ENCODE results near the gene FOXP1.

FOXP1 gene

DNA sequence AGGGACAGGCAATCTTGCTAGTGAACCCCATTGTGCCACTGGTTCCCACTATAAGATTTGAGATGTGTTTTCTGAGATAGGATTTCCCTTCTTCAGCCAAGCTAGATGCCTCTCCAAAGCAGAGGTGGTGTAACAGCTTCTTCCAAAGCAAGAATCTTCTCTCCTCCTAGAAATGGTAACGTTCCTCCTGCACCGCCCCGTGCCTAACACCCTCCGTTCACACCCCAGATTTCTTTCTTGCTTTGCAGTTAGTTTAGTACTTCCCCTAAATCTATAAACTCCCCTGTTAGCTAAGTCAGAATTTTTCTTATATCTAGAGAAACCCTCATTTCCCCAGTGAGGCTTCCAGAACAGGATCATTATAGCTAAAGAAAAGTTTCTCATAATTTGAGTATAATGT lies 653.5 kb downstream of the FOXP1 start:
- DNase-seq (ENCODE audit: extremely low spot score): no peak
- ChIA-PET POLR2A (no interaction called here), CTCF (interaction anchor here (1.0 to 1.2 kb wide), 3 partner anchors 11 to 17 kb away, joined by 3 to 4 read pairs (median 3); no protein-coding TSS in a partner anchor)
- TF ChIP-seq, protein P1, sequence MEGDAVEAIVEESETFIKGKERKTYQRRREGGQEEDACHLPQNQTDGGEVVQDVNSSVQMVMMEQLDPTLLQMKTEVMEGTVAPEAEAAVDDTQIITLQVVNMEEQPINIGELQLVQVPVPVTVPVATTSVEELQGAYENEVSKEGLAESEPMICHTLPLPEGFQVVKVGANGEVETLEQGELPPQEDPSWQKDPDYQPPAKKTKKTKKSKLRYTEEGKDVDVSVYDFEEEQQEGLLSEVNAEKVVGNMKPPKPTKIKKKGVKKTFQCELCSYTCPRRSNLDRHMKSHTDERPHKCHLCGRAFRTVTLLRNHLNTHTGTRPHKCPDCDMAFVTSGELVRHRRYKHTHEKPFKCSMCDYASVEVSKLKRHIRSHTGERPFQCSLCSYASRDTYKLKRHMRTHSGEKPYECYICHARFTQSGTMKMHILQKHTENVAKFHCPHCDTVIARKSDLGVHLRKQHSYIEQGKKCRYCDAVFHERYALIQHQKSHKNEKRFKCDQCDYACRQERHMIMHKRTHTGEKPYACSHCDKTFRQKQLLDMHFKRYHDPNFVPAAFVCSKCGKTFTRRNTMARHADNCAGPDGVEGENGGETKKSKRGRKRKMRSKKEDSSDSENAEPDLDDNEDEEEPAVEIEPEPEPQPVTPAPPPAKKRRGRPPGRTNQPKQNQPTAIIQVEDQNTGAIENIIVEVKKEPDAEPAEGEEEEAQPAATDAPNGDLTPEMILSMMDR (IDR thresholded peaks at IDR 0.05; ENCODE audit: control extremely low read depth, extremely low read depth, low read depth, missing control alignments): no peak

DNA sequence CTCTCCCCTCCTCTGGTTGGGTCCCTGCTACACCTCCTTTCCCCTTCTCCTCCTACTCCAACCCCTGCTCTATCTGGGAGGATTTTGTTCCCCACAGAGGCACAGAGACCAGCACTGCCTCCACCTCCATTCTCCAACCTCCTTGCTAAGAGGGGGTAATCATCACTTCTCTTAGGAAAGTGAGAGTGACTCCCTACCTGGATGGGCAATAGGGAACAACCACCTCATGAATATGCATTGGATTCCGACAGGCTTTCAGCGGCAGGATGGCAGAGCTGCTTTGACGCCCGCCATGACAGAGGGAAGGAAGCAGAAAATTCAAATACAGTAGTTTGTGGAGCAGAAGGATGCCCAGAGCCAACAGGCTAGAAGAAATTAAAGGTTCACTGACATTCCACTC lies 656.3 kb downstream of the FOXP1 start:
- ChIA-PET POLR2A (no interaction called here), CTCF (interaction anchor here (1.1 kb wide), 1 partner anchor 9 kb away, joined by 4 read pairs; no protein-coding TSS in a partner anchor)
- DNase-seq (ENCODE audit: extremely low spot score): no peak
- TF ChIP-seq, protein P1 (IDR thresholded peaks at IDR 0.05; ENCODE audit: control extremely low read depth, extremely low read depth, low read depth, missing control alignments): no peak

DNA sequence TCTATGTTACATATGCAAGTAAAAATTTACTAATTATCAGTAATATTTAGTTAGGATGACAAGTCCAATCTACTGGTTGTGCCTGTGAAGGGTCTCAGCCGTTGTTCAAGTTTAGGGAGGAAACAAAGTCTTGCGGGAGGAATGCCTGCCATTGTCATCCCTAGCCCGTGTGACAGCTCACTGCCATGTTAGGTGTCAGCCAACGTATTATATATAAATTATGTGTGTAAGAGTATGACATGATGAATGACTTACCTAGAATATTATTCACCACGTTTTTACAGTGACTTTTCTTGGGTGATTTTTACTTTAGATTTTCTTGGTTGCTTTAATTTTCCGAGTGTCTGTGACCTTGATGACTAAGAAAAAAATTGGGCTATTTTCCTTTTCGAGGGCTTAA lies 656.7 kb downstream of the FOXP1 start:
- TF ChIP-seq, protein P1 (IDR thresholded peaks at IDR 0.05; ENCODE audit: control extremely low read depth, extremely low read depth, low read depth, missing control alignments): no peak
- no peak for DNase-seq (ENCODE audit: extremely low spot score)
- POLR2A ChIA-PET: no interaction called here
- CTCF ChIA-PET: no interaction called here

- no peak for DNase-seq (ENCODE audit: extremely low spot score)
- TF ChIP-seq, protein P1 (IDR thresholded peaks at IDR 0.05; ENCODE audit: control extremely low read depth, extremely low read depth, low read depth, missing control alignments): no peak
- ChIA-PET POLR2A (no interaction called here), CTCF (interaction anchor here (1.1 to 1.5 kb wide), 2 partner anchors 9 to 10 kb away, joined by 3 to 4 read pairs; no protein-coding TSS in a partner anchor)
Measured at GRCh38 chr3:70919661-70920060, 663.9 kb downstream of the FOXP1 start.

DNA sequence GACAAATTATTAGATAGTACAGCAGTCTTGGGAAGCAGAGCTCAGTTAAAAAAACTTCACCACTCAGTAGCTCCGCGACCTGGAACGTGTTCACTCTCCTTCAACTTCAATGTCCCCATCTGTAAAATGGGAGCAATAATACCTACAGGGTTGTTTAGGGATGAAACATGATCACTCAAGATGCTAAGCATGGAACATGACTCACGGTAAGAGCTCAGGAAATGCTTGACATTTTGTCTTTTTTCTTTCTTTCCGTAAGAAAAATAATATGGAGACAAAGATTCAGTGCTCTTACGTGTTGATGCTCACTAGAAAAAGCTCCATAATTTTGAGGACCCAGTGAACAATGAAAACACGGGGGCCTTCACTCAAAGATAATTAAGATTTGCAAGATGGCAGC lies 664.4 kb downstream of the FOXP1 start:
- CTCF ChIA-PET: interaction anchor here (0.9 to 1.5 kb wide), 3 partner anchors 9 to 13 kb away, joined by 3 to 4 read pairs (median 4); no protein-coding TSS in a partner anchor
- POLR2A ChIA-PET: no interaction called here
- TF ChIP-seq, protein P1 (IDR thresholded peaks at IDR 0.05; ENCODE audit: control extremely low read depth, extremely low read depth, low read depth, missing control alignments): no peak
- DNase-seq (ENCODE audit: extremely low spot score): no peak

GRCh38 chr3:70916375-70917055 lies 667.0 kb downstream of the FOXP1 start:
- ChIA-PET CTCF (interaction anchor here (0.7 kb wide), 1 partner anchor 13 kb away, joined by 3 read pairs; no protein-coding TSS in a partner anchor), POLR2A (no interaction called here)
- no peak for DNase-seq (ENCODE audit: extremely low spot score)
- TF ChIP-seq, protein P1 (IDR thresholded peaks at IDR 0.05; ENCODE audit: control extremely low read depth, extremely low read depth, low read depth, missing control alignments): no peak

Data from GM10248 (cell line).